ENCODE data around the gene TRIP6.
"Not testable (repeated sequence)": the region's sequence is repeated elsewhere in the genome, so short reads cannot be mapped to it uniquely, and the experiment has no call there.

TRIP6 gene

DNA sequence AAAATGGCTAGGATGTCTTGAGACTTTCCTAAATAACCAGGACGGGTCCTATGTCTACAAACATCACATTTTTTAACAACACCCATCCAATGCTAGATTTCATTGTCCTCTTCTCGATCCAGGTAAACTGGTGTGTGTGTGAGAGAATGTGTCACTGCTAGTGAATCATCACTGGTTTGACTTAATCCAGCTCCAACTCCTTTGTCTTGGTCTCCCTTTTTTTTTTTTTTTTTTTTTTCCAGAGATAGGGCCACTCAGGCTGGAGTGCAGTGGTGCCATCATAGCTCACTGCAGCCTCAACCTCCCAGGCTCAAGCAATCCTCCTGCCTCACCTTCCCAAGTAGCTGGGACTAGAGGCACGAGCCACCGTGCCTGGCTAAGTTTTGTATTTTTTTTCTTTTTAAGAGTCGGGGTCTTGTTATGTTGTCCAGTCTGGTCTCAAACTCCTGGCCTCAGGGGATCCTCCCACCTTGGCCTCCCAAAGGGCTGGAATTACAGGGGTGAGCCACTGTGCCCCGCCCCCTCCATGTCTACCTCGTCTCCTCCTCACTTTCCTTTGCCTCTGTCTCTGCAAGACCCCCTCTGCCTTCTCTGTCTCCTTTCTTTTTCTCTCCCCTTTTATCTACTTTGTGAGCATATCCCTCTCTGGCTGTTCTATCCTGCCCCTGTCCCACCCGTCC, 24.5 kb downstream of the TRIP6 start:
- no peak for DNase-seq

DNA sequence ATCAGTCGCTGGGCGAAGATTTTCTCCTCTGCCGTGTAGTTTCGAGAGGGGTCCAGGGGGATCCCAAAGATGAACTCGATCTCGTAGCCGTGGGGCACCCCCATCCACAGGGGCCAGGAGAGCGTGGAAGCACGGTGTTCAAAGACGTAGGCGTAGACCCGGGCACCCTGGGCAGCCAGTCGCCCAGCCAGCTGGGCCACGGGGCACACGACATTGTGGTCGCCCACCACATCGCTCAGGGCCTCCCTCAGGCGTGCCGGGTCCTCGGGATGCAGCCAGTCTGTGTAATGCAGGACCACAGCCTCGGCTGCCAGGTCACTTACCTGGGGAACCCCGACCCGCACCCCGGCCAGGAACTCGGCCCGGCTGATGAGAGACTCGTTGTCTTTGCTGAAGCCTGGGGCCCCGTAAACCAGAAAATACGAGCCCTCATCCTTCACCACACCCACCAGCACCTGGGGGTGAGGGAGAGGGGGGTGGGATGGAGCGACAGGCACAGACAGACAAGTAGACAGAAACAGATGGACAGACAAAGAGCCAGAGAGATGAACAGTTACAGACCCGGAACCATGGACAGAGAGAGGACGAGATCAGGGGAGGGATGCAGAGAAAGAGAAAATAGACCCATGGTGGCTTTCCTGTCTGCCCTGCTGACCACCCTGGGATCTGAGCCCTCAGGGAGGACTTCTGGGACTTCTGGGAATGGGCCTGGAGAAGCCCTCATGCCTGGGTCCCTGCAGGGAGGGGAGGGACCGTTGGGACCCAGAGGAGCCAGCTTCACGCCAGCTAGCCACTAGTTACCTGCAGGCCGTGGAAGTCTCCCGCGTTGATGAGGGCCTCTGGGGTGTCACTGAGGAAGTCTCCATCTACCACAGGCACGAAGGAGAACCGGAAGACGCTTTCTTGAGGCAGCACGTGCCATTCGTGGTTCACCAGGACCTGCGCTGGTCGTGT, 25.5 kb downstream of the TRIP6 start:
- DNase-seq, result no peak

DNA sequence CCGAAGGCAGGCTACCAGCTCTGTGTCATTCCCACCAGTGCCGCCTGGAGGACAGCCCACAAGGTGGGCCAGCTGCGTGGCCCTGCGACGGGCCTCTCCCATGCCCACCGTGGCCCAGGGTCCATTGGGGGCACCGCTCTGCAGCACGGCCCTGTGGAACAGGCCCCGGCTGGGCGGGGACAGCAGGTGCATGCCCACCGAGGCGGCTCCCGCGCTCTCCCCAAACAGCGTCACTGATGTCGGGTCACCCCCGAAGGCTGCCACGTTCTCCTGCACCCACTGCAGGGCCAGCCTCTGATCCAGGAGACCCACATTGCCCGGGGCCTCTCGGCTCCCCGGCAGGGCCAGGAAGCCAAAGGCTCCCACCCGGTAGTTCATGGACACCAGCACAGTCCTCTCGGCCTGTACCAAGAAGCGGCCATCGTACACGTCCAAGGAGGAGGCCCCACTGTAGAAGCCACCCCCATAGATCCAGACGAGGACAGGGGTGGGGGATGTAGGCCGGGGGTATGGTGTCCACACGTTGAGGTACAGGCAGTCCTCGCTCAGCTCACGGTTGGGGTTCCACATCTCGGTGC, 26.2 kb downstream of the TRIP6 start:
- no peak for DNase-seq

DNA sequence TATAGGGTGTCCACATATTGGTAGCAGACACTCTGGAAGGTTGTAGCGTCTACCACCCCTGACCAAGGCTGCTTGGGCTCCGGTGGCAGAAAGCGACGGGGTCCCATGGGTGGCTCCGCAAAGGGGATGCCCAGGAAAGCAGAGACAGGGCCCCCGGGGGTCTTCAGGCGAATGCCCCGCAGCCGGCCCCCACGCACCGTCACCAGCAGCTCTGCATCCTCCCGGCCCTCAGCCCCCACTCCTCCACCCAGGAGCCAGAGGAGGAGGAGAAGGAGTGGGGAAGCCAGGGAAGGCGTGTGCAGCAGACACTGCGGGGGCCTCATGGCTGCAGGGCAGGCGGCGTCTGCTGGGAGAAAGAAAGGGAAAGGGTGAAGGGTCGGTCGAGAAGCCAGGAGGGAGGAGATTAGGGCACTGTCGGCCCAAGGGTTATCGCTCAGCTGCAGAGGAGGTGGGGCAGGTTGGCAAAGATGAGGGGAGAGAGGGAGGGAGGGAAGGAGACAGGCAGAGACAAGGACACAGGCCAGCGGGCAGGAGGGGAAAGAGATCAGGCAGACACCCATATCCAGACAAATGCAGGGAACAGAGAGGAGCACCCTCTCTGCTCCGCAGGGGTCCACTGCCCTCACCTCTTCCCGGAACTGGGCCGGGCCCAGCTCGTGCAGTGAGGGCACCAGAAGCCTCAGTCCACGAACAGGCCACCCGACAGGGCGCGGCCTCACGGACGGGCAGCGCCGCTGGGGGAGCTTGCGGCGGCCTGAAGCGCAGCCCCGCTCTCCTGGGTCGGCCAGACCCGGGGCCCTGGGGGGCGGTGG, 26.9 kb downstream of the TRIP6 start:
- DNase-seq, result no peak

DNA sequence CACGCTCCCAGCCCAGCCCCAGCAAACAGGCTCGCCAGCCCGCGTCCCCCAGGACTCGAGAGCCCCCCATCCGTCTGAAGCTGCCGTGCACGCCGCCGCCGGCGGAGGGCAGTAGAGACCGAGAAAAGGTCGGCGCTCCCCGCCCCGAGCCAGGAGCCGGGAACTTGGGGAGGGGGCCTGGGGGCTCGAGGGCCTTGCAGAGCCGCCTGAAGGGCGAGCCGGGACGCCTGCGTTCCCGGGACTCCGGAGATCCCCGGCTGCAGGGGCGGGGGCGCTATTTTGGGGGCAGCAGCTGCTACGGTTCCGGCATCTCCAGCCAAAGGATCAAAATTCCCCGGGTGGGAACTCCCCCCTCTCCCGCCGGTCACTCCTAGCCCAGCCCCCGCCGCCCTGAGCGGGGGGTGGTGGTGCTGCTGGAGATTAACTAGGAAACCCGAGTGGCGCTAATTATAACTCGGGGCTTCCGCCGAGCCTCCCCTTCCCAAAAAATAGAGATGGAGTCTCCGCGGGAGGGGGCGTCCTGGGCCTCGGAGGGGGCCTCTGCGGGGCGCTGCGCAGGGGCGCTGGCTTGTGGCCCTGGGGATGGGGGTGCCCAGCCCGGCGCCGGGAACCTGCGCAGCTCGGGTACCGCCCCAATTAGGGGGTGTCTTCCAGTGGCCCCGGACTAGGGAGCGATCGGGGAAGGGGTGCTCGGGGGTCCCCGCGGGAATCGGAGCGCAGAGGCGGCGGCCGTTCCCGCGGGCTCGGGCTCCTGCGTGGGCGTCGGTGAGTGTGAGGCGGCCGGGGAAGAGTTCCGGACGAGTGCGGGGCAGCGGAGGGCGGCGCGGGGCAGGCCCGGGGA, 27.9 kb downstream of the TRIP6 start:
- DNase-seq, result peak; percentile 46 to 54

DNA sequence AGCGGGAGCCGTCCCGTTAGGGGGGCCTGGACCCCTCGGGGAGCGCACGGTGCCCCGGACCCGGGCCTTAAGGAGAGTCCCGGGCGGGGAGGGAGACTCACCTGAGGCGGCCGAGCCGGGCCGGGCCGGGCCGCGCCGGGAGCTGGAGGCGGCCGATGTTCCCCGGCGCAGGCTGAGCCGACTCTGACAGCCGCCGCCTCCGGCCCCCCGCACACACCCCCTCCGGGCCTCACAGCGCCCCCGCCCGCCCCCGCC, 28.4 kb downstream of the TRIP6 start, which contains the start of gene ACHE:
Gene ACHE (minus strand): TSS at position 188 of the 255 bp plus-strand sequence. CDS start 1,656 bp downstream, outside the sequence.
- DNase-seq, result no peak

DNA sequence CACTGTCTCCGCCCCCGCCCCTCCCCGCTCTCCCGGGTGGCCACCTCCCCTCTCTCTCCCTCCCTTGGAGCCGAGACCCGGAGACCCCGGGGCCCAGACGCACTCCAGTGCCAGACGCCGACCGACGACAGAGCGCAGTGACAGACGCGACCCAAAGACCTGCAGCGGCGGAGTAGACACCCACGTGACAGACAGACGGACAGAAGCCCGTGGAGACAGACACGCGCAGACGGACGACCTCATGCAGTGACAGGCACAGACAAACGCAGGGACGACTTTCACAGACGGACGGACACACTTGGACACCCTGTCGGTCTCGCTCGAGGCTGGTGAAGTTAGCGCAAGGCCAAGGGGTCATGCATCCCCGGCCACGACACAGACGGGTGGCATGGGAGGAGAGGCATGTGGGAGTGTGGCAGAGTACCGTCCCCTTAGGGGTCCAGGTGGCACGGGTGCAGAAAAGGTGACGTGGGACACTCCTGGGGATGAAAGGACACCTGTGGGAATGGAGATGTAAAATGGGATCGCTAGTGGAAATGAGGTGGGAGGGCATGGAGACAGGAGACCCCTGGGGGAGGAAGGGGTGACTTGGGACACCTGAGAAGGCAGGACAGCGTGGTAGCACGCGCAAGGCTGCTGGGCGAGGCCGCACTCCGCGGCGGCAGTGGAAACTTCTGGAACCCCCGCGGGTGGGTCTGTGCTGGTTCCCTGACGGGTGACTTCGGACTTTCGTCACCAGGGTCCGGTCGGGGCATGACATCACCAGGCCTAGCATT, 29.0 kb downstream of the TRIP6 start:
- DNase-seq, result no peak

DNA sequence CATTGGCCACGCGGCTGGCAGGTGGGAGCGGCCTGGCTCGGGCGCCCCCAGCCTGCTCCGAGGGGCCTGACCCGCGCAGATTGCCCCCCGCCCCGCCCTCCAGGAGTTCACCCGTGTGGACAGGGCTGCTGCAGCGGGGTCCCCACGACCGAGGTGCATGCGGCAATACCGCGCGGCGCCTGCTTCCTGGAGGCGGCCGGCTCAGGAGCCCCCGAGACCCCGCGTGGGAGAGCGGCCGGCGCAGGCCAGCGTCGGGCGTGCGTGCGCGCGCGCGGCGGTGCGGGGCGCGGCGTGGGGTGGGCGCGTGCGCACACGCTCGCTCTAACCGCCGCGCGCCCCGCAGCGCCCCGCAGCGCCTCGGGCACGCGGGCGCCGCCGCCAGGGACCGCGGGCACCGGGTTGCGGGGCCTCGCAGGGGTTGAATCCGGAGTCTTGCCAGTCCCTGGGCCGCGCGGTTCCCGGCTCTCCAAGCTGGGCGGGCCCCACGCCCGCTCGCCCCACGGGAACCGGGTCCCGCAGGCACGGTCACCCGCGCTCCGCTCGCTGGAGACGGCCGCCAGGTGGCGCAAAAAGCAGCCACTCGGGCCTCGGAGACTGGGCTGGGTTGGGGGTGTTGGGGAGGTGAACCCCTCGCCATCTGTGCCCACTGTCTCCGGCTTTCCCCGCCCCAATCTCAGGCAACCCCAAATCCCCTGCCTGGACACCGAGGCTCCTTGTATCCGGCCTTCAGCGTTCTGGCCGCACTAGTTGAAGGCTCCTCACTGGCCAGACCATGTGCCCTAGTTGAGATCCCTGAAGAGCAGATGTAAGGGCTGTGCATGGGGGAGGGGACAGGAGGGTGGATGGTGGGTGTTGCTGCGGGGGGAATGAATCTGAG, 29.8 kb downstream of the TRIP6 start:
- DNase-seq, result peak; percentile 42 to 53

DNA sequence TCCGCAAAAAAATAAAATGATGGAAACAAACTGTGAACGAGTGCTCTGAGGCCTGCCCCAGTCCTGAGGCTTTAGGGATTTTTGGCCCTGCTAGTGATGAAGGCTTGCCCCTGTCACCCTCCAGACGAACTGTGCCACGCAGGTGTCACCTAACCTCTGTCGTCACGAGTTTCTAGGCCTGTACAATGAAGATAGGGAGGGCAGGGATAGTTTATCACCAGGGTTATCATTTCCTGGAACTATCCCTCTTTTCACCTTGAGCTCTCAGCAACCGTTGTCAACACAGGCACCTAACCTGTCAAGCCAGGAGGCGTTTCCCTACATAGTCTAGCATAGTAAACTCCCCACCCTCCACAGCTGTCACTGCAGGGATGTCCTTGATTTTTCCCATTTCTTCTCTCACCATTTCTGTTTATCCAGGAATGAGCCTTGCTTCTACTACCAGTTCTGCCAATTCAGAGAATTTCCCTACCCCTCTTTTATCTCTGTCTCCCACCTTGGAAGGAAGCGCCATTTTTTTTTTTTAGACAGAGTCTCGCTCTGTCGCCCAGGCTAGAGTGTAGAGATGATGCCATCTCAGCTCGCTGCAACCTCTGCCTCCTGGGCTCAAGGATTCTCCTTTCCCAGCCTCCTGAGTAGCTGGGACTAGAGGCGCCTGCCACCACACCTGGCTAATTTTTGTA, 30.7 kb downstream of the TRIP6 start:
- DNase-seq, result no peak

DNA sequence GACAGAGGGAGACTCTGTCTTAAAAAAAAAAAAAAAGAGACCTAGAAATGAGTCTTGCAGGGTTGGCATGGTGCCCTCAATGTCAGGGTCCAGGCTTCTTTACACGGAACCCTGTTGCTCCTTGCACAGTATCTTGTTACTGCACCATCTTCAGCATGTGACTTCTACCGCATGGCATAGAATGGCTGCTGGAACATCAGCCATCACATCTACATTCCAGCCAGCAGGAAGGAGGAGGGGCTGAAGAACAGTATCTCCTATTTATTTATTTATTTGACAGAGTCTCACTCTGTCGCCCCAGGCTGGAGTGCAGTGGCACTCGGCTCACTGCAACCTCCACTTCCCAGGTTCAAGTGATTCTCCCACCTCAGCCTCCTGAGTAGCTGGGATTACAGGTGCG, 32.2 kb downstream of the TRIP6 start:
- DNase-seq, result no peak

DNA sequence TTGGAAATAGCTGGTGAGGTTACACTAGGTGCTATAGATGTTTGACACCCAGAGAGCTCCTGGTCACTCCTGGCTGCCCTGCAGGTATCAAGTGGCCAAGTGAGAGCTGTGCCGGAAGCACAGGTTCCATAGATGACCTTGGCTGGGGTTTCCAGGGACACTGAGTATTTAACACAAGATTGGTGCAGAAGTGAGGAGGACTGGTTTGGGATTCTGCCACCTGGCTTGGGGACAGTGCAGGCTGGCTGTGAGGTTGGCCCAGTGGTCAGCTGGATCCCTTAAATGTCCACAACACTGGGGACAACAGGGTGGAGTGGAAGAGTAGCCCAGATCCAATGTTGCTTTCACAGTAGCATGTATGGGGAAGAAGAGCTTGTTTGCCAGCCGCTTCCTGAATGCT, 33.8 kb downstream of the TRIP6 start:
- DNase-seq, result no peak

DNA sequence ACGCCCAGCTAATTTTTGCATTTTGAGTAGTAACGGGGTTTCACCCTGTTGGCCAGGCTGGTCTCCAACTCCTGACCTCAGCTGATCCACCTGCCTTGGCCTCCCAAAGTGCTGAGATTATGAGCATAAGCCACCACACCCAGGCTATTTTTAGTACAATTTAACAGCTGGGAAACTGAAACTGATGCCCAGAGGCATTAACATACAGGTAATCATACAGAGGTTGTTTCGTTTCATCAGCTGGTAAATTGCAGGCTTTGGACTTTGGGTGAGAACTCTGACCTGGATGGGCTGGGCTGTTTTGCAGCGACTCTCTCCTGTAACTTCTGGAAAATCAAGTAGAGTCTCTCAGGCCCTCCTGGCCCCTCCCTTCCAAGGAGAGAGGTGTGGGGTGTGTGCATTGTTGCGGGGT, 34.7 kb downstream of the TRIP6 start:
- DNase-seq, result no peak

DNA sequence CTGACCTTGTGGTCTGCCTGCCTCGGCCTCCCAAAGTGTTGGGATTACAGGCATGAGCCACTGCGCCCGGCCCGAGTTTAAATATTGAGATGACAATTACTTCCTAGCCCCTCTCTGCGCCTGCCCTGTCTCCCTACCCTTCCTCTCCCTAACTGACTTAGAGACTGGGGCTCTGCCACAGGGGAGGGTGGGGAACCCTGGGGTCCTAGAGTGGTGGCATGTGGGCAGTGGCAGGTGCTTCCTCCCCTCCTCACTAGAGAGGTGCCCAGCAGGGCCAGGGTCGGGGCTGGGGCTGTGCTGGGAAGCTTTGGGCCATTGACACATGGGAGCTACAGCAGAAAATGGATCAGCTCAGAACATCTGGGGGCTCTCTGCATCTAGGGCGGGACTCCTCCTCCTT, 35.5 kb downstream of the TRIP6 start:
- DNase-seq, result no peak

DNA sequence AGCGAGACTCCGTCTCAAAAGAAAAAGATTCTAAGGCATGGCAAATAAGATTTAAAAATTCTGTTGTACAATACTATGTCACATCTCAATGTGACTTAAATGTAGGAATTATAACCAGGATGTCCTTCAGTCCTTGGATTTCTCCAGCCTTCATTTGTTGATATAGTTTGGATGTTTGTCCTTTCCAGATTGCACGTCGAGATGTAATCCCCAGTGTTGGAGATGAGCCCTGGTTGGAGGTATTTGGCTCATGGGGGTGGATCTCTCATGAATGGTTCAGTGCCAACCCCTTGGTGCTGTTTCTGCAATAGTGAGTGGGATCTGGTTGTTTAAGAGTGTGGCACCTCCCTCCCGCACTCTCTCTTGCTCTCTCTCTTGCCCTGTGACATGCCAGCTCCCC, 41.3 kb downstream of the TRIP6 start:
- DNase-seq, result no peak

DNA sequence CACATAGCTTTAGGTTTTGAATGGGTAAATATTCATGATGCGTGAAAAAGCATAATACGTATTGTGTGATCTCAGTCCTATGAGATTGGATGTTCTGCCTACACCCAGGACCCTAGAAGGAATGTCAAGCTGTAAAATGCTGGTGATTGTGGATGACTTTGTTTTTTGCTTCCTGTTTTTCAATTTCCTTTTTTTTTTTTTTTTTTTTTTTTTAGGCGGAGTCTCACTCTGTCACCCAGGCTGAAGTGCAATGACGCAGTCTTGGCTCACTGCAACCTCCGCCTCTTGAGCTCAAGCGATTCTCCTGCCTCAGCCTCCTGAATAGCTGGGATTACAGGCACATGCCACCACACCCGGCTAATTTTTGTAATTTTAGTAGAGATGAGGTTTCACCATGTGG, 43.3 kb downstream of the TRIP6 start:
- DNase-seq, result not testable (repeated sequence)

DNA sequence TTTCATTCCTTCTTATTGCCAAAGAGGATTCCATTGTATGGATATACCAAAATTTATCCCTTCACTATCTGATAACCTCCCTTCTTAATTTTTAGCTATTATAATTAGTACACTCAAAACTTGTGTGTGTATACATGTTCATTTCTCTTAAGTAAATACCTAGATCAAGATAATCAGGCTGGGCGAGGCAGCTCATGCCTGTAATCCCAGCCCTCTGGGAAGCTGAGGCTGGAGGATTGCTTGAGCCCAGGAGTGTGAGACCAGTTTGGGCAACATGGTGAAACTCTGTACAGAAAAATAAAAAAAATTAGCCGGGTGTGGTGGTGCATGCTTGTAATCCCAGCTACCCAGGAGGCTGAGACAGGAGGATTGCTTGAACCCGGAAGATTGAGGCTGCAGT, 44.3 kb downstream of the TRIP6 start:
- DNase-seq, result no peak

DNA sequence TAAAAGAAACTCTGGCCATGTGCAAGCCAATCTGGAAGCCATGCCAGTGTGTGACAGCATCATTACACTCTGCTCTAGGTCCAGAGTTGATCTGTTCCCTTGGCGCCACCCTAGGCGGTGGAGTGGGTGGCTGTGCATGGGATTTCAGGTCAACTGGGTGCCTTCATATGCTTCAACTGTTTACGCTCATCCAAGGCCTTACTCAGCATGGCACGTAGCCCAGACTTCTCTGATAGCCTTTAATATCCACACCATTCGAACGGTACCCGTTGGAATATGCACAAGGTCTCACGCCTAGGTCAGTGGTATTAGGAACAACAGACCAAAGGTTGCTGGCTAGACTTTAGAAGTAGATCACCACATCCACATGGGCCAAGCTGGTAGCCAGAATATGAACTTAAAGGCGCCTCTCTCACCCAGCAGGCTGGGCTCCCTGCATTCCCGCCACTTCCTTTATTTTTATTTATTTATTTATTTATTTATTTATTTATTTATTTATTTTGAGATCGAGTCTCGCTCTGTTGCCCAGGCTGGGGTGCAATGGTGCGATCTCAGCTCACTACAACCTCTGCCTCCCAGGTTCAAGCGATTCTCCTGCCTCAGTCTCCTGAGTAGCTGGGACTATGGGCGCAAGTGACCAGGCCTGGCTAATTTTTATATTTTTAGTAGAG, 47.2 kb downstream of the TRIP6 start:
- no peak for DNase-seq

DNA sequence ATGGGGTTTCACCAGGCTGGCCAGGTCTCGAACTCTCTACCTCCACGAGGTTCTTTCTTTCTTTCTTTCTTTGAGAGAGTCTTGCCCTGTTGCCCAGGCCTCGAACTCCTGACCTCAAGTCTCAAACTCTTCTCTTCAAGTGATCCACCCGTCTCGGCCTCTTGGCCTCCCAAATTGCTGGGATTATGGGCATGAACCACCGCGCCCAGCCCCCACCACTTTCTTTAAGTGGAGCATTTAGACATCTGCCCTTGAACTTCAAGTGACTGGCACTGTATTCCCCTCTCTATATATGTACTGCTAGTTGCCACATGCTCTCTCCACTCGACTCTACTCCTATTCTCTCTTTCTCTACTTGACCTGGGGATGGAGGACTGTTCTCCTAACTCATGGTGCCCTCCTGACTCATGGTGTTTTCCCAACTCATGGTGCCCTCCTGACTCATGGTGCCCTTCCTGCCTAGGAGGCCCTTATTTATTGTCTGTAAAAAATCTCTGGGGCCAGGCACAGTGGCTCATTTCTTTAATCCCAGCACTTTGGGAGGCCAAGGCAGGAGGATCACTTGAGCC, 47.8 kb downstream of the TRIP6 start:
- DNase-seq, result no peak

DNA sequence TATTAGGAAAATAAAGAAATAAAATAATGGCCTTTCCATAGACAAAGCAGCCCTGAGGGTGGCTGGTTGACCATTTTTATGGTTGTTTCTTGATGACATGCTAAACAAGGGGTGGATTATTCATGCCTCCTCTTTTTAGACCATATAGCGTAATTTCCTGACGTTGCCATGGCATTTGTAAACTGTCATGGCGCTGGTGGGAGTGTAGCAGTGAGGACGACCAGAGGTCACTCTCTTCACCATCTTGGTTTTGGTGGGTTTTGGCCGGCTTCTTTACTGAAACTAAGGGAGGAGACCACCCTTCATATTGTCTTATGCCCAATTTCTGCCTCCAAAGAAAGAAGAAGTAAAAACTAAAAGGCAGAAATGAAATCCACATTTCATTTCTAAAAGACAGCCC, 52.1 kb downstream of the TRIP6 start:
- not testable (repeated sequence) for DNase-seq
